Keratinocyte (primary cell): ENCODE measurements around the gene KANK2.

Experiments
- EZH2 ChIP-seq: IDR thresholded peaks from one replicate; pipeline ENCODE4 v1.6.1; 2012; ENCODE audit warnings: inconsistent platforms, mild to moderate bottlenecking, low read length, moderate library complexity
- TF ChIP-seq, protein P1 (sequence below), 3 experiments: IDR thresholded peaks in 1 of 3; conservative IDR thresholded peaks in 1 of 3; optimal IDR thresholded peaks in 1 of 3; 2 replicates in 2 of 3; 3 replicates in 1 of 3; pipeline versions ENCODE3 to v1.5.1; 2011; ENCODE audit warnings: low read length in 3 of 3, mild to moderate bottlenecking in 3 of 3, moderate library complexity in 2 of 3, control low read depth in 1 of 3, inconsistent platforms in 1 of 3; ENCODE audit not compliant: insufficient read depth in 2 of 3; ENCODE audit errors: extremely low read depth in 1 of 3

DNA sequence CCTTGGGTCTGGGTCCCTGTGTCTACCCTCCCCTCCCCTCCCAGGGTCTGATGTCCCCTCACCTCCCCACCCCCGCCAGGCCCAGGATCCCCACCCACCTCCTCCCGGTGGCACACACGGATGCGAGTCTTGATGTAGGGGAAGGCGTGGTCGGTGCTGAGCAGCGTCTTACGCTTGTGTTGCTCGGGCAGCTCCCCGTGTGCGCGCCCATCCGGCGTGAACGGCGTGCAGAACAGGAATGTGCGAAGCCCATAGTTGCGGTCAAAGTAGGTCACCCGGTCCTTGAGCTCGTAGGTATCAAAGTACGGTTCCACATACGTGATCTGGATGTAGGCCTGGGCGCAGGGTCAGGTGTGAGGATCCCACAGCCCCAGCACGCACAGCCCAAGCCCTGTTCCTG, 4.4 kb upstream of the KANK2 start:
- TF ChIP-seq, protein P1, sequence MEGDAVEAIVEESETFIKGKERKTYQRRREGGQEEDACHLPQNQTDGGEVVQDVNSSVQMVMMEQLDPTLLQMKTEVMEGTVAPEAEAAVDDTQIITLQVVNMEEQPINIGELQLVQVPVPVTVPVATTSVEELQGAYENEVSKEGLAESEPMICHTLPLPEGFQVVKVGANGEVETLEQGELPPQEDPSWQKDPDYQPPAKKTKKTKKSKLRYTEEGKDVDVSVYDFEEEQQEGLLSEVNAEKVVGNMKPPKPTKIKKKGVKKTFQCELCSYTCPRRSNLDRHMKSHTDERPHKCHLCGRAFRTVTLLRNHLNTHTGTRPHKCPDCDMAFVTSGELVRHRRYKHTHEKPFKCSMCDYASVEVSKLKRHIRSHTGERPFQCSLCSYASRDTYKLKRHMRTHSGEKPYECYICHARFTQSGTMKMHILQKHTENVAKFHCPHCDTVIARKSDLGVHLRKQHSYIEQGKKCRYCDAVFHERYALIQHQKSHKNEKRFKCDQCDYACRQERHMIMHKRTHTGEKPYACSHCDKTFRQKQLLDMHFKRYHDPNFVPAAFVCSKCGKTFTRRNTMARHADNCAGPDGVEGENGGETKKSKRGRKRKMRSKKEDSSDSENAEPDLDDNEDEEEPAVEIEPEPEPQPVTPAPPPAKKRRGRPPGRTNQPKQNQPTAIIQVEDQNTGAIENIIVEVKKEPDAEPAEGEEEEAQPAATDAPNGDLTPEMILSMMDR (optimal IDR thresholded peaks at IDR 0.05 in 1 of 3, IDR thresholded peaks at IDR 0.05 in 1 of 3, conservative IDR thresholded peaks at IDR 0.05 in 1 of 3; ENCODE audit: extremely low read depth in 1 of 3, insufficient read depth in 2 of 3, low read length in 3 of 3) = no peak
- no peak for TF ChIP-seq EZH2
